Hematopoietic multipotent progenitor cell (in vitro differentiated cells): ENCODE measurements around the gene ZNF774. TPM values are rescaled to one million over a fixed set of nuclear protein-coding genes. Genes with fewer than 3 reads are reported as not detected.
A peak's percentile ranks its signal among the peaks of the same experiment; 100 is the strongest.
"Not testable (repeated sequence)": the region's sequence is repeated elsewhere in the genome, so short reads cannot be mapped to it uniquely, and the experiment has no call there.

Experiments
- DNase-seq, 3 donors: peaks; one replicate each; pipeline ENCODE4 v3.0.0-alpha.2; 2011 to 2015; ENCODE audit warnings: low read depth in 2 of 3, low spot score in 2 of 3
- total RNA-seq: library from RNA; depleted of rRNA; stranded (reverse); fragments of >200 nt; gene quantifications from one replicate; pipeline ENCODE4 v1.2.3, GENCODE V29; 2012

Gene ZNF774
- total RNA-seq, 1 donor = 0.27 TPM

- DNase-seq = peak in 2 of 3 donors; percentile 71 to 72
Measured at GRCh38 chr15:90388462-90389380, 36.6 kb downstream of the ZNF774 start.

- no peak for DNase-seq
Measured at GRCh38 chr15:90389513-90389912, 37.4 kb downstream of the ZNF774 start.

GRCh38 chr15:90393040-90393439, 41.0 kb downstream of the ZNF774 start:
- no peak for DNase-seq

DNA sequence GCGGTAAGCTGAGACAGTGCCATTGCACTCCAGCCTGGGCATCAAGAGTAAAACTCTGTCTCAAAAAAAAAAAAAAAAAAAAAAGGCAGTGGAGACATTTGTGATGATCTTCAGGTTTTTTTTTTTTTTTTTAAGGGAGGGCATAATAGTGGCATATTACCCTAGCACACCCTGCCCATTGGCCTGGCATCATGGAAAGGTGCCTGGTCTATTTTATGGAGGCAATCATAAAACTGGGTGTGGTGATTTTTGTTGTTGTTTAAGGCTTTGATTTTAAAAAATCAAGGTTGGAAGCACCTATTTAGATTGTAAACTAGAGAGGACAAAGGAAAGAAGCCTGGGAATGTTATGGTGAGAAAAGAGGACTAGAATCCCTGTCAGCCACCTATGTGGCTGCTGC, 42.0 kb downstream of the ZNF774 start:
- no peak for DNase-seq

DNA sequence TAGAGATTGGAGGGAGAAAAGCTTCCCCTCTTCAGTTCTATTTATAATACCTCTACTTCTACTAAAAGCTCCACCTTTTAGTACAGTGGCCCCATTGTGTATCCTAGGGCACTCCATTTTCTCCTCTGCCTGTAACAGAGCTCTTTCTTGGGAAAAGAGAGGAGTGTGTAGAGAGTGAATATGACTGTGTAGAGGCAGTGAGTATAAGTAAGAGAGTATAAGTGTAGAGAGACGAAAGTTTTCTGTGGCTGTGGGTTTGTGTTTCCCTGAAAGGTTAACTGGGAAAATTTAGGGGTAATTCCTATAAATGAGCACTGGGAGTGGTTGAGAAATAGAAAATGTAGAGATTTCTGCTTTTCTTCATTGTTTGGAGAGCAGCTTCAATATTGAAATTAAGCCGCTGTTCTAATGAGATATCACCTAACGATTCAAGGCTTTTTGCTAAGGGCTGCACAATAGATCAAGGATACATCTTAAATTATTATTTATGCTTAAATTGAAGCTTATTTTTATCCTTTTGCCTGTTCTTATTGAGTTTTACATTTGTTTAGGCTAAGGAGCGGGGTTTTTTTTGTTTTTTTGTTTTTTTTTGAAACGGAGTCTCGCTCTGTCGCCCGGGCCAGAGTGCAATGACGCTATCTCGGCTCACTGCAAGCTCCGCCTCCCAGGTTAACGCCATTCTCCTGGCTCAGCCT, 42.8 kb downstream of the ZNF774 start:
- no peak for DNase-seq

DNA sequence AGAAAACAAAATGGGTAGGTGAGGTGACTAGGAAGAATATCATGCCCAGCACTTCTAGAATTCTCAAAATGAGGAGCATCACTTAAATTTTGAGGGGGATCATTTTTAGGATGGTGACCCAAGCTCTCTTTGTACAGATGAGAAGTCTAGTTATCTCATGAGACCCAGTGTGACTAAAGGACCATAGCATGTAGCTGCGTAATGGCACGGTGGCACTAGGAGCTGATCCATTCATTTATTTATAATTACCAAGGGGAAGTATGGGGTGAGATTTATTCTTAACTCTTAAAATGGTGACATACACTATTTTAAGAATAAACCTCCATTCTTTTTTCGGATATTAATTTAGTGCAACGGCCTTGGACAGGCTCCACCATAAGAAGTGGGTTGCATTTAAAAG, 44.2 kb downstream of the ZNF774 start:
- no peak for DNase-seq

- no peak for DNase-seq
Measured at GRCh38 chr15:90400005-90400758, 48.1 kb downstream of the ZNF774 start.

- peak; percentile 58 to 92 (median 91) for DNase-seq
Measured at GRCh38 chr15:90400759-90401314, 48.8 kb downstream of the ZNF774 start.

DNA sequence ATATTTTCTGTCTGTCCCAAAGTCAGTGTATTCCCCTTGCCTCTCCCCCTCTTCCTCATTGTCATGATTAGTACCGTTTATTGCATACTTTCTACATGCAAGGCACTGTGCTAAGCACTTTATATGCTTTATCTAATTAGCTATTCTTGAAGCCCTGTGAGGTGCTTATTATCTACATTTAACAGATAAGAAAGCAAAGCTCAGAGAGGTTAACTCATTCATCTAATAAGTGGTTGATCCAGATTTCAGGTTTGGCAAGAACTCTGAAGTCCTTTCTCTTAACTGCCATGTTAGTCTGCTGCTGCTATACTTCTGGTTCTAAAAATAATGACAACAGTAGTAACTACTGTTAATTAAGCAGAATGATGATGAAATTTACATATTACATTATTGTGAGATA, 49.4 kb downstream of the ZNF774 start:
- DNase-seq = no peak

DNA sequence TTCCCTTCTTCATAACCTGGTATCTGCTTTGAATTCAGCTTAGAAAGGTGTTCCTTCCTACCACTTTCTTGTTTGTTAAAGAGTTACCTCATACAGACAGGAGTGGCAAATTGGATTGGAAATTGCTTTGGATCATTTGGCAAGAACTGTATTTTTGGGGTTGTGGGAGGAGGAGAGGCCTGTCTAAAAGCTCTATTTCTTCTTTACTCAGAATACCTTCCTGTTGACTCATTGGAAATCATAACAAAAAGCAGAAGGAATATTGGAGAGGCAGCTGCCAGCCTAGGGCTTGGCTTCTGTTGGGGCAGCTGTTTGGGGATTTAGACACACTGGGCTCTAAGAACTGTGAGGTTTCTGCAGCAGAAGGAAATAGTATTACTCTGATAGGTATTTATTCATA, 50.1 kb downstream of the ZNF774 start:
- peak in 2 of 3 donors; percentile 39 to 45 for DNase-seq

DNA sequence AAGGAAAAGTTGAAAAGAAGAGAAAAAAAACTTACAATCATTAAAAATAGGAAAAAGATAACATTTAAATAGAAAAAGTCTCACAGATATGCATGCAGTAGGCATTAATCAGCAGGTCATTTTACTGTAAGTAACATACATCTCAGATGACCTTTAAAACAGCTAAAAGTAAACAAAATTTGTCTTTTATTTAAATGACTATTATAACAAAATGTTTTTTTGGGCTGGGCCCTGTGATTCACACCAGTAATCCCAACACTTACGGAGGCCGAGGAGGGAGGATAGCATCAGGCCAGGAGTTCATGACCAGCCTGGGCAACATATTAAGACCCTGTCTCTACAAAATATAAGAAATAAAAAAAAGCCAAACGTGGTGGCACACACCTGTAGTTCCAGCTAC, 50.7 kb downstream of the ZNF774 start:
- DNase-seq = no peak

DNA sequence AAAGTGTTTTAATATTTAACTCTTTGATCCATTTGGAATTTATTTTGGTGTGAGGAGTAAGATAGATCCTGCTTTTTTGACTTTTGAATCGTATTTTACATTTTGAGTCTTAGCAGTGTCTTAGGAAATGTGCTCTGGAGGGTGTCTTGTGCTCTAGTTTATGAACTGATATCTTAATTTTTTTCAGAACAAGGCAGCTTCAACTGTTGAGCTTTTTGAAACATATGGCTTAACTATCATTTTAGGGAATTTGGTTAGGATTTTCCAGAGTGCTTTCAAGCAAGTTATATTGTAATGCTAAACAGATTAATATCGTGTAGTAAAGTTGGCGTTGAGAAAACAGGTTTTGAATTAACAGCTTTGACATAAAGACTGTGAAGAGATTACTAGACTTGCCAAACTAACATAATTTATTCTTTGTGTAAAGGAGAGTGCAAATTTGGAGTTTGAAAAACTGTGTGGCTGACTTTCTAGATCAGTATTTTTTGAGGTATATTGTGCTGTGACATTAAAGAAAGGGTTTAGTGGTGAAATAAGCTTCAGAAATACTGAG, 53.0 kb downstream of the ZNF774 start:
- no peak for DNase-seq

DNA sequence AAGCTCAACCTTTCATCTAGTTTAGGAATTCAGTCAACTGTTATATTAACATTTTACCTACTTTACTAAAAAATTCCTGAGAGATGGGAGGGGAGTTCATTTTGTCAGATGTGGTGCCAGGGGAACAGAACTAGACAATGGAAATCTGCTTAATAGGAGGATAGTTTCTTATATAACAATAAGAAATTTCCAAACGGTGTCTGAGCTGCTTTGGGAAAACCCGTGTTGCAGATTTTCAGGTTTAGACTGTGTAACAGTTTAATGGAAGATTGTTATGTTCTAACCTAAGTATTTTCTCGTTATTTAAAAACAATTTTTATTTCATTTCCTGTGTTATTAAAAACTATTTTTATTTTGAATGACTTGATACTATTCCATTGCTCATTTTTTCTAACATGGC, 55.3 kb downstream of the ZNF774 start:
- DNase-seq = no peak

- DNase-seq = no peak
Measured at GRCh38 chr15:90407871-90408317, 55.8 kb downstream of the ZNF774 start.

DNA sequence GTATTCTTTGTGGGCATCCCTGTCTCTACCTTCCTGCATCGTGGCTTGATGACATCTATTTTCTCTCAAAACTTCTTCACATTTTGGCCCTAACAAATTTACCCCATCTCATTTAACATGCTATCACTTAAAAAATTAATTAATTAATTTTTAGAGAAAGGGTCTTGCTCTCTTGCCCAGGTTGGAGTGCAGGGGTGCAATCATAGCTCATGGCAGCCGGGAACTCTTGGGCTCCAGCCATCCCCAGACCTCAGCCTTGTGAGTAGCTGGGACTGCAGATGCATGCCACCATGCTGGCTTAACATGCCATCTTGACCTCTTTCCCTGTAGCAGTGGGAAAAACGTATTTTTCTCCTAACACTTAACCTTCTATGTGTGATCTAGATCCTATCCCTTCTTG, 56.6 kb downstream of the ZNF774 start:
- DNase-seq = no peak

GRCh38 chr15:90409587-90409986, 57.5 kb downstream of the ZNF774 start:
- not testable (repeated sequence) for DNase-seq

- DNase-seq = not testable (repeated sequence)
Measured at GRCh38 chr15:90410316-90410715, 58.2 kb downstream of the ZNF774 start.

GRCh38 chr15:90411176-90411575, 59.1 kb downstream of the ZNF774 start:
- no peak for DNase-seq
